ENCODE results near the gene MAGEB17. TPM values are rescaled to one million over a fixed set of nuclear protein-coding genes. Genes with fewer than 3 reads are reported as not detected.

The MAGEB17 gene
- total RNA-seq, 1 experiment from 2014 or later = not detected

DNA sequence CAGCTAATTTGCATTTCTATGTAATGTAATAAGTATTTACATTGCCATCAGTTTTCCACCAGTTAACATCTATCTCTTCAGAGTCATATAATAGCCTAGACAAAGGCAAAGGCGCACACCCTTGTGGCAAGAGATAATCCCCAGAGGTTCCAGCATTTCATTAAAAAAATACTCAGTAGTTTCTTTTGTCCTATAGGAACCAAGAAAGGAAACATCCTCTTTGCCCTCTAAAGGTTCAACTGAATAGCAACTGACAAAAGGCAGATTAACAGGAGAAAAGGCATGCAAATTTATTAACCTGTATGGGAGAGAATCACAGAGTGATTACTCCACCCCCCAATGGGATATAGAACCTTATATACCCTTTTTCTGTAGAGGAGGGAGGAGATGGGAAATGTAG, 48.4 kb downstream of the MAGEB17 start:
- BruUV-seq (replicated peaks) = no TSS peak
- H2AFZ ChIP-seq = no peak overlapping the region
- no peak overlapping the region for H3K27ac ChIP-seq

More for the DNA sequence above, 48.4 kb downstream of the MAGEB17 start:
- TF ChIP-seq EZH2 (IDR thresholded peaks at IDR 0.05; ENCODE audit: low read depth) = no peak
- TF ChIP-seq, protein P1, sequence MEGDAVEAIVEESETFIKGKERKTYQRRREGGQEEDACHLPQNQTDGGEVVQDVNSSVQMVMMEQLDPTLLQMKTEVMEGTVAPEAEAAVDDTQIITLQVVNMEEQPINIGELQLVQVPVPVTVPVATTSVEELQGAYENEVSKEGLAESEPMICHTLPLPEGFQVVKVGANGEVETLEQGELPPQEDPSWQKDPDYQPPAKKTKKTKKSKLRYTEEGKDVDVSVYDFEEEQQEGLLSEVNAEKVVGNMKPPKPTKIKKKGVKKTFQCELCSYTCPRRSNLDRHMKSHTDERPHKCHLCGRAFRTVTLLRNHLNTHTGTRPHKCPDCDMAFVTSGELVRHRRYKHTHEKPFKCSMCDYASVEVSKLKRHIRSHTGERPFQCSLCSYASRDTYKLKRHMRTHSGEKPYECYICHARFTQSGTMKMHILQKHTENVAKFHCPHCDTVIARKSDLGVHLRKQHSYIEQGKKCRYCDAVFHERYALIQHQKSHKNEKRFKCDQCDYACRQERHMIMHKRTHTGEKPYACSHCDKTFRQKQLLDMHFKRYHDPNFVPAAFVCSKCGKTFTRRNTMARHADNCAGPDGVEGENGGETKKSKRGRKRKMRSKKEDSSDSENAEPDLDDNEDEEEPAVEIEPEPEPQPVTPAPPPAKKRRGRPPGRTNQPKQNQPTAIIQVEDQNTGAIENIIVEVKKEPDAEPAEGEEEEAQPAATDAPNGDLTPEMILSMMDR (conservative IDR thresholded peaks at IDR 0.05) = no peak
- no peak overlapping the region for H3K4me2 ChIP-seq
- no peaks in the 10 kb centered on the region for H4K20me1 ChIP-seq (ENCODE audit: insufficient read depth)
- H3K4me1 ChIP-seq (replicated peaks; ENCODE audit: insufficient read depth) = no peaks in the 10 kb centered on the region
- no peaks in the 10 kb centered on the region for H3K9me2 ChIP-seq (ENCODE audit: insufficient read depth)
- H3F3A ChIP-seq (ENCODE audit: insufficient read depth, low read depth) = no peaks in the 10 kb centered on the region
- H3K36me3 ChIP-seq (ENCODE audit: low read depth) = no peaks in the 10 kb centered on the region
- DNase-seq = no peak
- CTCF ChIA-PET = no interaction called here
- no peaks in the 10 kb centered on the region for H3K27me3 ChIP-seq (ENCODE audit: insufficient read depth, low read depth)
- intact Hi-C loops (cut with micrococcal nuclease; ENCODE audit: unreplicated experiment) = loop anchor here (10.0 kb wide), 1 partner anchor 531 kb away; no protein-coding TSS in a partner anchor
- H3K79me2 ChIP-seq (ENCODE audit: low read depth) = no peaks in the 10 kb centered on the region
- no peak overlapping the region for H3K4me3 ChIP-seq
- POLR2A ChIA-PET (ENCODE audit: unreplicated experiment) = no interaction called here
- H3K9me3 ChIP-seq (ENCODE audit: insufficient read depth, low read depth) = no peaks in the 10 kb centered on the region

Other genes with a start within 250 kb of the MAGEB17 start
- gene GRPR, start 43.9 kb upstream of the MAGEB17 start, total RNA-seq (2021) = 1.1 TPM in 1 of 2 replicates, not detected in the other